TTC549 (cell line): ENCODE measurements around the gene HLA-F.

Experiments used
- FAIRE-seq: peaks from 2 replicates; lab custom pipeline; 2012; peaks lifted over from hg19 to GRCh38; lab: Jason Lieb, UNC

The HLA-F gene

DNA sequence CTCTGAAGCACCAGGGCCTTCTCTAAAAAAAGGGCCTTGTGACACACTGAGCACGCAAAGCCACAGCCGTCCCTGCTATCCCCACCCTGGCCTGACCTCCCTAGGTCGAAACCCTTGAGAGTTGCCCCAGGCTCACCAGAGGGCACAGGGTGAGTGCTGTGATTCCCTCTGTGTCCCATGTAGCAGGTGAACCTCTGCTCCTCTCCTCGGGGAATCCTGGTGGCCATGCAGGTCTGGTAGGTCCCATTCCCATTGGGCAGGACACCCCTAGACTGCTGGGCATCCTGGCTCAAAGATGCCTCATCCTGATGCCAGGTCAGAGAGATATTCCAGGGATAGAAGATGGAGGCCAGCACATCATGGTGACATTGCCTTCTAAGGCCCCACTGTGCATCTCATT is 20.9 kb downstream of the HLA-F start:
- FAIRE-seq: no peak

- FAIRE-seq: no peak
Observed at GRCh38 chr6:29744621-29745020, 21.4 kb downstream of the HLA-F start.

- no peak for FAIRE-seq
Observed at GRCh38 chr6:29745386-29745785, 22.2 kb downstream of the HLA-F start.

DNA sequence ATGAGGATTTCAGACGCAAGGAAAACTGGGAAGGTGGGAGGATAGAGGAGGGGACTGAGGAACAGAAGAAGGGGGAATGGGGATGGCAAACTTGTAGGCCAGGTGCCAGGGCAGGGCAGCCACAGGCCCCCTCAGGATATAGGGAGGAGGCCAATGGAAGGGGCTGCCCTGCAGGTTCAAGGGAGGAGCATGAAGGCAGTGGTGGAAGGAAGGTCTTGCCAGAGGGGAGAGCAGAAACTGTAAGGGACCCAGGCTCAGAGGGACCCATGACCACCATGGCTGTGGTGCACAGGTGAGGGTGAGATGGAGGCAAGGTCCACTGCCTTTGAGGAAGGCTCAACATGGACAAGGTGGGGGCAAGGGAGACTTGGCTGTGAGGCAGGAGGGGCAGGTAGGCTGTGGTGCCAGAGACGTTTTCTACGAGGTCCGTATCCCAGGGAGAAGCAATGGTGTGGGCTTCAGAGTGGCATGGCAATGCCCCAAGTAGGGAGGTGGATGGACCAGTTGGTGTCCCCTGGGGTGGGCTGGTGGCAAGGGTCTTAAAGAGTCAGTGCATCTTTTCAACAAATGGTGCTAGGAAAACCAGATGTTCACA is 22.7 kb downstream of the HLA-F start:
- FAIRE-seq: no peak

GRCh38 chr6:29746846-29747687 is 23.8 kb downstream of the HLA-F start:
- no peak for FAIRE-seq

- no peak for FAIRE-seq
Observed at GRCh38 chr6:29747688-29748250, 24.5 kb downstream of the HLA-F start.

DNA sequence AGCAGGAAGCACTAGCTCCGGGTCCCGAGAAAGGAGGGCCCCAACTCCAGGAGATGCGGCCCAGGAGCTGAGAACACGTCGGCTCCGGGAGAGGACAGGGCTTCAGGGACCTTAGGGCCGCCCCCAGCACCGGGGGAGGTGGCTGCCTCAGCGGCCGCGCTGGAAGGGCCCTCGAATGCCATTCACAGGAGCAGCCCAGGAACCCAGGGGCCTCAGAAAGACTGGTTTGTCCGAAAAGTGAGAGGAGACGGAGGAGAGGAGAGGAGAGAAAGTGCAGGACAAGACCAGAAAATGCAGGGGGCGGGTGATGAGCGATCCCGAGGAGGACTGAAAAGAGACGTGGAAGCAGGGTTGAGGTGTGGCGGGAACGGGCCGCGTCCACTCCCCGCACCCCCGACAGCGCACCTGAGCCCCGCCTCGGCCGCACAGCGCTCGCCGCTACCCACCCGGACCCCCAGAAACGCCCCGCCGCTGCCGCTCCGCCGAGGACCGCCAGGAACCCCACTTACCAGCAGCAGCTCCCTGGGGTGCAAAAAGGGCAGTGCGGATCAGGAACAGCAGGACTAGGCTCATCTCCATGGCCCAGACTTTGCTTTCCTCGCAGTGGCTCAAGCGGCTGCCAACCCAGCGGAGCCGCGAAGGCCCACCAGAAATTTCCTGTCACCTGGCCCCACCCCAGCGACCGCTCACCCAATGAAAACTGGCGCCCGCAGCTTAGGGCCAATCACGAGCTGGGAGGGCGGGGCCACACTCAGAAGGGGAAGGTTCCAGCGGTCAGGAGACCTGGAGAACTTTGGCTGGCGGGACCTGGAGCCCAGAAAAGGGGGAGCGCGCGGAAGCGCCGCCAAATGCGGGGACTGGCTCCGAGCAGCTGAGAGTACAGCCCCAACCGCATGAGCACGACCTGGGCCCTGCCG is 25.4 kb downstream of the HLA-F start:
- no peak for FAIRE-seq

GRCh38 chr6:29749308-29749662 is 26.1 kb downstream of the HLA-F start:
- no peak for FAIRE-seq

GRCh38 chr6:29749668-29750067 is 26.4 kb downstream of the HLA-F start:
- FAIRE-seq: no peak

DNA sequence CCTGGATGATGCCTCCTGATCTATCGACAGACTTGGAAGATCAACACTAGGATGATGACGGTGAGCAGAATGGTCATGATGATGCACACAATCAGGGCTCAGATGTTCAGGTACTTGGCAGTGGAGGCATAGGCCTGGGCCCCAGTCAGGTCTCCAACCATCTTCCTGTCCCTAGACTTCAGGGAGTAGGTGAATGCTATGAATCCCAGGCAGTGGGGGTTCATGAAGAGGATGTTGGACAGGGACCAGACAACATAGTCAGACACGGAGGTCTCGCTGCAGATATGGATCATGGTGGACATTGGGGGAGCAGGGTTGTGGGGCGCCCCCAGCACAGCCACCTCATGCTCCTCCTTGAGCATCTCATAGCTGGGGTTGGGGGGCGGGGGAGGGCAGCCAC is 27.5 kb downstream of the HLA-F start:
- FAIRE-seq: no peak

- no peak for FAIRE-seq
Observed at GRCh38 chr6:29751480-29751879, 28.2 kb downstream of the HLA-F start.

- no peak for FAIRE-seq
Observed at GRCh38 chr6:29752451-29753308, 29.4 kb downstream of the HLA-F start.

DNA sequence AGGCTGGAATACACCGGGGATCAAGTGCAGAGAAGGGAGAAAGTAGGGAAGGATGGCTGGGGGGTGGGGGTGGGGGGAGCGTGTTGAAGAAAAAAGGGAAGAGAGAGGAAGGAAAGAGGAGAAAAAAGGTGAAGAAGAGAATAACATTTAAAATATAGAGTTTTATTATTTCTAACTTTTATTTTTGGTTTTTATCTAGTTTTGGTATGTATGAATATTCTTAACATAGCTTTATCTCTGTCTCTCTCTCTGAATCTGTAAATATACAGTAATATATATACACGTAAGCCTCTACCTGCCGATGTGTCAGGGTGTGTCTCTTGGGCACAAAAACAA is 30.0 kb downstream of the HLA-F start:
- no peak for FAIRE-seq

- FAIRE-seq: no peak
Observed at GRCh38 chr6:29755295-29755871, 32.1 kb downstream of the HLA-F start.

- FAIRE-seq: no peak
Observed at GRCh38 chr6:29757282-29757681, 34.0 kb downstream of the HLA-F start.

DNA sequence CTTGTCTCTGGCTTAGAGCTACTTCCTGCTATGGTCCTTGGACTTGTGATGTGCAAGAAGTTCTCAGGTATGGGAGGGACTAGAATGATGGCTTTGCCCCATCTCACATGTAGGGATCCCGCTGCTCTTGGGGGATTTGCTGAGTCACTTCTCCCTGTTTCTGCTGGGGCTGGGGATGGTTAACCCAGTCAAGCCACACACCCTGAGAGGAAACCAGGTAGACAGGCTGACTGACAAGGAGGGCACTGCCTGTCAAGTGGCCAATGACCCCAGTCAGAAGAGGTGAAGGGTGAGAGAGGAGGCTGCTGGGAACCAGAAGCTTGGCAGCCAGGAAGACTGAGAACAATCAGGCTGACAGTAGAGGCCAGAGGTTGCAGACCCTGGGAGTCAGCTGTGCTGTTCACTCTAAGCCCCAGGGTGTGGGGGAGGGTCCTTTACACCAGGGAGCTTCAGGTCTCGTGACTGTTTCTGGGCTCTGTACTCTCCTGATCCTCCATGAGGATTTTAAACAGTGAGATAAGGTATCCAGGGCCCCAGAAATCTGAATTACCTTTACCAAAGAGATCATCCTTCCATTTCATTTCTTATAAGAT is 34.6 kb downstream of the HLA-F start:
- no peak for FAIRE-seq

- FAIRE-seq: no peak
Observed at GRCh38 chr6:29758761-29759160, 35.5 kb downstream of the HLA-F start.

- no peak for FAIRE-seq
Observed at GRCh38 chr6:29759457-29759856, 36.2 kb downstream of the HLA-F start.

DNA sequence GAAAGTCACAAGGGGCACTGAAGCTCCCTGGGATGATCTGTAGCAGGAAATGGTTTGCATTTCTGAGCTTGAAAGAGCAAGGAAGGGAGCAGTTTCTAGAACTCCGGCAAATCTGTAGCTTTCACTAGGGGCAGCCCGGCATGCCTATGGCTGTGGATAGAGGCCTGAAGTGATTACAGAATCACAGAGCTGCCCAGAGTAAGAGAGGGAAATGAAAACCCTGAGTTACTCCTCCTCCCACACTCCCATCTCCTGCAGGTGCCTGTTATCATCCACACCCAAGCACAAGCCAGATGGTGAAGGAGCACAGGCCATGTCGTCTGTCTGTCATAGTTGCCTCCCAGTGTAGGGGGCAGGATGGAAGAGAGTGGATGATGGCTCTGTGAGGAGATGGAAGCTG is 37.1 kb downstream of the HLA-F start:
- FAIRE-seq: no peak

DNA sequence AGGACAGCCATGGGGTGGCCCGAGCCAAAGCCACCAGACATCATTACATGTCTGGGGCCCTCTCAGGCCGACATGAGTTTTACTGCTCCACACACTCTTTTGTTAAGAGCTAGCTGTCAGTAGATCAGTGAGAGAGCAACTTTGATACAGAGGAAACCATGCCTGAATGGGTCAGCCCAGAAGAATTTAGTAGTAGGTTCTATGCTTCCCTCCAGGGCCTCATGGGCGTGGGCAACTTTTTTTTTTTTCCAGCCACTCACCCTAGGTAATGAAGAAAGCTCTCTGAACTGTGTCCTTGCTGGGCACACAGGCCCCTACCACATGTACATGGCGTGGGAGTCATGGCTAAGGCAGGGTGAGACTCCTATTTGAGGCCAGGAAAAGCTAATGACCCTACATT is 38.8 kb downstream of the HLA-F start:
- no peak for FAIRE-seq

DNA sequence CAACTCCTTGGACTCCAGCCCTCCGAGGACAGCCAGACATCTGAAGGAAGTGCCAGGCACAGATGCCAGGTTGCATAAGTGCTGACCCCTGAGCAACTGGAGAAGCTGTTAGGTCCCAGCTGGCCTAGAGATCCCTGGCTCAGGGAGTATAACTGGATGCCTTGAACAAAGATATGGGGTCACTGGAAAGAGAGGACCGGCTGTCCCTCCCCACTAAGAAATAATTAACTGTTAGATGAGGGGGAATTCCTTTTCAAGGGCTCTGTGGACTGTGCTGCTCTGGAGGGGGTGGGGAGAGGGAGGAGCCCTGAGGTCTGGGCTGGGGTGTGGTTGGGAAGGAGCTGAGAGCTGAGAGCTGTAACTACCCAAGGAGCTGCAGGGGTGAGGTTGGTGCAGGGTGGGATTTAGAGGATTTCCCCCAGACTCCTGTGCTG is 39.6 kb downstream of the HLA-F start:
- FAIRE-seq: no peak
